Trophoblast cell (in vitro differentiated cells and primary cell): Measurements from ENCODE around the gene MAF.

ENCODE experiments used
- DNase-seq, 2 donors: peaks; one replicate each; pipeline ENCODE4 v3.0.0-alpha.2; 2016
- H2AFZ ChIP-seq: 2 replicates; pipeline ENCODE4 v1.6.1; 2013; ENCODE audit warnings: low read length, moderate library complexity, mild to moderate bottlenecking; ENCODE audit not compliant: insufficient read depth, poor library complexity
- H2AK5ac ChIP-seq: 2 replicates; pipeline ENCODE4 v1.6.1; 2013; ENCODE audit warnings: mild to moderate bottlenecking, low read length
- H2BK120ac ChIP-seq: 2 replicates; pipeline ENCODE4 v1.6.1; 2013; ENCODE audit warnings: low read length, mild to moderate bottlenecking, moderate library complexity; ENCODE audit not compliant: insufficient read depth, poor library complexity
- H2BK12ac ChIP-seq: 2 replicates; pipeline ENCODE4 v1.6.1; 2013; ENCODE audit warnings: mild to moderate bottlenecking, low read length, moderate library complexity
- H2BK5ac ChIP-seq: 2 replicates; pipeline ENCODE4 v1.6.1; 2013; ENCODE audit warnings: low read length, low read depth, moderate library complexity, mild to moderate bottlenecking; ENCODE audit not compliant: poor library complexity
- H3K14ac ChIP-seq: 2 replicates; pipeline ENCODE4 v1.6.1; 2013; ENCODE audit warnings: mild to moderate bottlenecking, low read length
- H3K18ac ChIP-seq: 2 replicates; pipeline ENCODE4 v1.6.1; 2013; ENCODE audit warnings: mild to moderate bottlenecking, low read length
- H3K23ac ChIP-seq: 2 replicates; pipeline ENCODE4 v1.6.1; 2013; ENCODE audit warnings: low read length
- H3K27ac ChIP-seq: 2 replicates; pipeline ENCODE4 v1.5.1; 2013; ENCODE audit warnings: low read depth, mild to moderate bottlenecking, inconsistent platforms, low read length, moderate library complexity
- H3K27me3 ChIP-seq: 2 replicates; pipeline ENCODE4 v1.6.1; 2013; ENCODE audit warnings: inconsistent platforms, mild to moderate bottlenecking, low read length, moderate library complexity; ENCODE audit not compliant: insufficient read depth
- H3K36me3 ChIP-seq, 2 experiments: 1 replicate in 1 of 2; 2 replicates in 1 of 2; pipeline ENCODE4 v1.6.1; 2013; ENCODE audit warnings: low read length in 2 of 2, mild to moderate bottlenecking in 2 of 2, moderate library complexity in 1 of 2; ENCODE audit not compliant: insufficient read depth in 2 of 2, control insufficient read depth in 1 of 2
- H3K4ac ChIP-seq: 2 replicates; pipeline ENCODE4 v1.6.1; 2013; ENCODE audit warnings: low read depth, mild to moderate bottlenecking, low read length, moderate library complexity
- H3K4me1 ChIP-seq, 2 experiments: 1 replicate in 1 of 2; 2 replicates in 1 of 2; pipeline ENCODE4 v1.6.1; 2013; ENCODE audit warnings: low read length in 2 of 2, mild to moderate bottlenecking in 2 of 2, moderate library complexity in 1 of 2; ENCODE audit not compliant: insufficient read depth in 2 of 2, control insufficient read depth in 1 of 2
- H3K4me2 ChIP-seq: 2 replicates; pipeline ENCODE4 v1.6.1; 2013; ENCODE audit warnings: inconsistent platforms, mild to moderate bottlenecking, low read length, moderate library complexity
- H3K4me3 ChIP-seq: 2 replicates; pipeline ENCODE4 v1.5.1; 2013; ENCODE audit warnings: mild to moderate bottlenecking, low read depth, low read length, inconsistent platforms
- H3K79me1 ChIP-seq: one replicate; pipeline ENCODE4 v1.6.1; 2013; ENCODE audit warnings: low read length
- H3K79me2 ChIP-seq: 2 replicates; pipeline ENCODE4 v1.6.1; 2013; ENCODE audit warnings: low read length, mild to moderate bottlenecking; ENCODE audit not compliant: control insufficient read depth, insufficient read depth, poor library complexity
- H3K9ac ChIP-seq: 2 replicates; pipeline ENCODE4 v1.6.1; 2013; ENCODE audit warnings: mild to moderate bottlenecking, low read length
- H3K9me3 ChIP-seq: 2 replicates; pipeline ENCODE4 v1.6.1; 2013; ENCODE audit warnings: low read depth, mild to moderate bottlenecking, control low read depth, inconsistent platforms, low read length; ENCODE audit not compliant: insufficient read depth
- H4K12ac ChIP-seq: 2 replicates; pipeline ENCODE4 v1.6.1; 2013; ENCODE audit warnings: low read depth, mild to moderate bottlenecking, low read length, moderate library complexity
- H4K8ac ChIP-seq: 2 replicates; pipeline ENCODE4 v1.6.1; 2013; ENCODE audit warnings: low read depth, mild to moderate bottlenecking, low read length, moderate library complexity
- H4K91ac ChIP-seq: one replicate; pipeline ENCODE4 v1.6.1; 2013; ENCODE audit warnings: low read depth, mild to moderate bottlenecking, low read length, moderate library complexity
- WGBS: extraction: QIAGEN DNeasy Blood & Tissue Kit; methylation state at CpG from one replicate; pipeline ENCODE4 v1.1.7; 2013; ENCODE audit warnings: missing lambda C conversion rate; ENCODE audit not compliant: insufficient read length, insufficient coverage; ENCODE audit errors: extremely low coverage; 5-methylcytosine and 5-hydroxymethylcytosine counted together

The MAF gene

DNA sequence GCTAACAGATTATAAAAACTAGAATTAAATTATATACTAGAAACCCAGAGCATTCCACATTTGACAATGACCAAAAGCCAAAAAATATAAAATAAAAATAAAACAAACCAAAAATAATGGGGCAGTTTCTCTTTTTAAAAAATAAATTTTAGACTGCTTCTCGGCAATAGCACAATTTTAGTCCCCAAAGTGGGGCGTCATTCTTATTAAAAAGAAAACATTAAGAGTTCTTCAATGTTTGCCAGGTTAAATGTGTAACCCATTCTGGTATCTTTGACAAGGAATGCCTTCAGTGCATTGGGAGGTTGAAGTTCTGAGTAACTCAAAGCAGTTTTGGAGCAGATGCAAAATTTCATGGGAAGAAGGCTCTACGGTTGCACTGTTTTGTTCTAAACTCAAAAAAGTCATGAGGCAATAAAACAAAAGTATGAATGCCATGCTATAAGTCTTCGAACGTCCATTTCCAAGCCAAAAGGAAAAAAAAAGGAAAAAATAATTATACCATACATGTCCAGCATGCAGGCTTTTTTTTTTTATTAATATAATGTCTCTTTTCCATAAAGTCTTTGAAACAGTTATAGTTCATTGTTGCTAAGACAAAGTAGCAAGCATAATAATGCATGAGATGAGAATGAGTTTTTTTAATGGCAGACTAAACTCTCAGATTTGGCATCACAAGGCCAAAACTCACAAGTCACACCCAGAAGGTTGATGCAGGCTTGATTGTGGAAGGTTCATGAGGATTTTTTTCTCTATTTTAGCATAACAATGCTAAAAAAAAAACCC is 3.1 kb downstream of the MAF start:
- DNase-seq: no peak
- no peak overlapping the region for H2AK5ac ChIP-seq
- H3K4me3 ChIP-seq: no peak overlapping the region
- no peak overlapping the region for H2AFZ ChIP-seq
- H3K9me3 ChIP-seq: no peaks in the 10 kb centered on the region
- no peak overlapping the region for H3K23ac ChIP-seq
- H3K36me3 ChIP-seq: peaks cover 0 to 2% of the 10 kb centered on the region in 2 experiments
- H3K14ac ChIP-seq: no peak overlapping the region
- H3K27me3 ChIP-seq: peaks cover 6% of the 10 kb centered on the region
- H3K27ac ChIP-seq: no peak overlapping the region
- no peak overlapping the region for H4K12ac ChIP-seq
- no peak overlapping the region for H2BK12ac ChIP-seq
- peak overlapping the region; percentile 51 for H3K4me2 ChIP-seq
- no peak overlapping the region for H2BK120ac ChIP-seq
- H3K4me1 ChIP-seq: peaks cover 0 to 4% of the 10 kb centered on the region in 2 experiments
- no peak overlapping the region for H4K8ac ChIP-seq
- no CpG with 5 or more reads among the region's 5 CpGs for WGBS
- no peak overlapping the region for H3K18ac ChIP-seq
- peaks cover 5% of the 10 kb centered on the region for H3K79me2 ChIP-seq
- H3K9ac ChIP-seq: no peak overlapping the region
- no peak overlapping the region for H2BK5ac ChIP-seq
- H3K4ac ChIP-seq: no peak overlapping the region
- peaks cover 12% of the 10 kb centered on the region for H3K79me1 ChIP-seq
- no peak overlapping the region for H4K91ac ChIP-seq

DNA sequence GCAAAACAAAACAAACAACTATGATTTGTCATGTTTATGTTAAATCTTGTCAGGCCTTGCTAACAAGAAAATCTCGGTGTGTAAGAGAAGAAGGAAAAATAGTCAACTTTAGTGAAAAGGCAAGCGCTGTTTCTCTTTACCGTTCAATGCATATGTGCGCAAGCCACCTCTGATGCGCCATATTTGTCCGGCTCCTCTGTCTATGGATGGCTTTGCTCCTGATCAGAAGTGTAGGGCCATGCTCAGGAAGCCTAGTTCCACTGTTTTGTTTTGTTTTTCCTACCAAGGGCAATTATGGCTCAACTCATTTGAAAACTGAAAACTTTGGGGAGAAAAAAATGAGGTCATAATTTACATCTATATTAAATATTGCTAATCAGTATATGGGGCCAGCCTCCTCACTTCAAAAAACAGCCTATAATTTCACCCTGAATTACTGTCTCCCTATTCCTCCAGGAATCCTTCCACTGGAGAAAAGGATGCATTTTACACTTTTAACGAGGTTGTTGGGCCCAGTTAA is 4.5 kb downstream of the MAF start:
- DNase-seq: no peak
- H3K36me3 ChIP-seq: peaks cover 0 to 2% of the 10 kb centered on the region in 2 experiments
- H2BK5ac ChIP-seq: no peak overlapping the region
- H4K91ac ChIP-seq: no peak overlapping the region
- no peak overlapping the region for H3K4me2 ChIP-seq
- H3K27ac ChIP-seq: no peak overlapping the region
- no peak overlapping the region for H3K14ac ChIP-seq
- H2BK120ac ChIP-seq: no peak overlapping the region
- H3K9ac ChIP-seq: no peak overlapping the region
- peaks cover 5% of the 10 kb centered on the region for H3K79me2 ChIP-seq
- H3K4ac ChIP-seq: no peak overlapping the region
- no peak overlapping the region for H3K23ac ChIP-seq
- peaks cover 0 to 4% of the 10 kb centered on the region in 2 experiments for H3K4me1 ChIP-seq
- H3K9me3 ChIP-seq: no peaks in the 10 kb centered on the region
- H3K79me1 ChIP-seq: peaks cover 6% of the 10 kb centered on the region
- no peak overlapping the region for H2BK12ac ChIP-seq
- no peak overlapping the region for H3K4me3 ChIP-seq
- no peak overlapping the region for H4K12ac ChIP-seq
- WGBS: no CpG with 5 or more reads among the region's 7 CpGs
- no peak overlapping the region for H3K18ac ChIP-seq
- H4K8ac ChIP-seq: no peak overlapping the region
- H2AK5ac ChIP-seq: no peak overlapping the region
- peaks cover 6% of the 10 kb centered on the region for H3K27me3 ChIP-seq
- H2AFZ ChIP-seq: no peak overlapping the region

DNA sequence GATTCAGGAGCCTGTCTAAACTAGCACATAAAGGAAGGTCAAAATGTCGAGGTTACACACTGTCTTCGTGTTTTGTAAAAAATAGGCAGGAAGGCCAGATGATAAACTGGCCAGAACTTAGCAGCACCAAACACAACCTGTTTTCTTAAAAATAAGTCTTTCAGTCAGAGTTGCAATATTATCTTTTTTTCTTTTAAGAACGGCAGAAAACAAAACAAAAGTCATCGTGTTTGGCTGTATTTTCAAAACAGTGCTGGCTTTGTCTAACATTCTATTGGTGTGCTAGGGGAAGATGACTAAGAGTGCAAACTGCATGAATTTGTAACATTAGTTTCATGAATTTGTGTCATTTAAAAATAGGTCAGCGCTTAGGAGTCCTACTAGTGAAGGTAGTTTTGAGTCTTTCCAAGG is 5.3 kb downstream of the MAF start:
- Histone ChIP-seq H2BK12ac (no peak overlapping the region), H3K27ac (no peak overlapping the region), H3K4me3 (no peak overlapping the region), H4K91ac (no peak overlapping the region), H3K9me3 (no peaks in the 10 kb centered on the region), H3K18ac (no peak overlapping the region), H2BK5ac (no peak overlapping the region), H3K4ac (no peak overlapping the region), H3K4me2 (no peak overlapping the region), H3K14ac (no peak overlapping the region), H3K79me1 (peaks cover 3% of the 10 kb centered on the region), H3K9ac (no peak overlapping the region), H2BK120ac (no peak overlapping the region), H2AFZ (no peak overlapping the region), H2AK5ac (no peak overlapping the region), H3K27me3 (peaks cover 6% of the 10 kb centered on the region), H3K36me3 (peaks cover 0 to 2% of the 10 kb centered on the region in 2 experiments), H4K8ac (no peak overlapping the region), H4K12ac (no peak overlapping the region), H3K4me1 (peaks cover 0 to 4% of the 10 kb centered on the region in 2 experiments), H3K23ac (no peak overlapping the region), H3K79me2 (peaks cover 5% of the 10 kb centered on the region)
- DNase-seq: no peak
- no CpG with 5 or more reads among the region's 5 CpGs for WGBS

DNA sequence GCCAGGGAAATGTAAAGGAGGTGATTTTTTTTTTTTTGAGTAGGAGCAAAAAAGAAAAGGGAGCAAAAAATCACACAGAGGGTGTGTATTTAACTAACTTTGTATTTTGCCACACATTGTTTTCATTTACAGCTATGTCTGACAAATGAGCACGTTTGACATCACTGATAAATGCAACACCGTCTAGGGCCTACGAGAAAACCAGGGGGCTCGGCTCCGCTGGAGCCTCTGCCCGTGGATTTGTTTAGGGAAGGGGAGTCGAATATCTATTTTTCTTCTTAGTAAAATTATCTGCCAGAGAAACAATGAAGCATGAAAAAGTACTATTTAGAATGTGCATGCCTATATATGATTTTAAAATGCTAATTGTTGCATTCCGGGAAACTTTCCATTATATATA is 6.8 kb downstream of the MAF start:
- H2AFZ ChIP-seq: no peak overlapping the region
- H4K8ac ChIP-seq: no peak overlapping the region
- no peak overlapping the region for H2BK12ac ChIP-seq
- no peaks in the 10 kb centered on the region for H3K4me1 ChIP-seq
- H3K18ac ChIP-seq: no peak overlapping the region
- H3K27ac ChIP-seq: no peak overlapping the region
- no CpG with 5 or more reads among the region's 8 CpGs for WGBS
- no peak overlapping the region for H3K4ac ChIP-seq
- no peaks in the 10 kb centered on the region for H3K9me3 ChIP-seq
- no peak for DNase-seq
- peaks cover 2% of the 10 kb centered on the region for H3K27me3 ChIP-seq
- peaks cover 0 to 2% of the 10 kb centered on the region in 2 experiments for H3K36me3 ChIP-seq
- no peak overlapping the region for H2AK5ac ChIP-seq
- H3K23ac ChIP-seq: no peak overlapping the region
- H4K91ac ChIP-seq: no peak overlapping the region
- no peak overlapping the region for H3K14ac ChIP-seq
- no peak overlapping the region for H3K9ac ChIP-seq
- no peak overlapping the region for H2BK120ac ChIP-seq
- H3K4me3 ChIP-seq: no peak overlapping the region
- no peak overlapping the region for H2BK5ac ChIP-seq
- H3K79me1 ChIP-seq: no peaks in the 10 kb centered on the region
- H3K4me2 ChIP-seq: no peak overlapping the region
- H4K12ac ChIP-seq: no peak overlapping the region
- H3K79me2 ChIP-seq: no peaks in the 10 kb centered on the region
